ENCODE results near the gene SCGB3A1.

The SCGB3A1 gene, protein sequence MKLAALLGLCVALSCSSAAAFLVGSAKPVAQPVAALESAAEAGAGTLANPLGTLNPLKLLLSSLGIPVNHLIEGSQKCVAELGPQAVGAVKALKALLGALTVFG

DNA sequence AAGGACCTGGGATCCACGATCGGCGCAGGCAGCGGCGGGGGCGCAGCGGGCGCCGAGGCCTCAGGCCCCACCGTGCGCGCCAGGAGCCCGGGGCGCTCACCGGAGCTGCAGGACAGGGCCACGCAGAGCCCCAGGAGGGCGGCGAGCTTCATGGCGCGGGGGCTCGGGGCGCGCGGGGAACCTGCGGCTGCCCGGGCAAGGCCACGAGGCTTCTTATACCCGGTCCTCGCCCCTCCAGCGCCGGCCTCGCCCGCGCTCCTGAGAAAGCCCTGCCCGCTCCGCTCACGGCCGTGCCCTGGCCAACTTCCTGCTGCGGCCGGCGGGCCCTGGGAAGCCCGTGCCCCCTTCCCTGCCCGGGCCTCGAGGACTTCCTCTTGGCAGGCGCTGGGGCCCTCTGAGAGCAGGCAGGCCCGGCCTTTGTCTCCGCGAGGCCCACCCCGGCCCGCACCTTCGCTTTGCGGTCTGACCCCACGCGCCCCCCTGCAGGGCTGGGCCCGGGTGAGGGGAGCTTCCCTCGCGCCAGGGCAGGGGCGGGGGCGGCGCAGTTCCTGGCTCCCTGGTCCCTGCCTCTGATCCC lies at the start of gene SCGB3A1:
Gene SCGB3A1 (minus strand): TSS at position 189 of the 577 bp plus-strand sequence. CDS start 37 bp downstream, at position 152.
- DNase-seq: no peak

DNA sequence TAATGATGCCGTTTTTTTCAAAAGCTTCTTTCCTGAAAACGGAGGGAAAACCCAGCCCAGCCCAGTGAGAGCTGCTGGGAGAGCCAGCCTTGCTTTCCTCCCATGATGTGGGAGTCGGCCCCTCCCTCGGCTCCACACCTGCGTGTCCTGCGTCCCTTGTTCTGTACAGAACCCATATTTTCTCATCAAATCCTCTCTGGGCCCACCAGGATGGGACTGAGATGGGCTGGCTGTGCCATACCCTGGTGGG lies 49.2 kb upstream of the SCGB3A1 start:
- DNase-seq: no peak

DNA sequence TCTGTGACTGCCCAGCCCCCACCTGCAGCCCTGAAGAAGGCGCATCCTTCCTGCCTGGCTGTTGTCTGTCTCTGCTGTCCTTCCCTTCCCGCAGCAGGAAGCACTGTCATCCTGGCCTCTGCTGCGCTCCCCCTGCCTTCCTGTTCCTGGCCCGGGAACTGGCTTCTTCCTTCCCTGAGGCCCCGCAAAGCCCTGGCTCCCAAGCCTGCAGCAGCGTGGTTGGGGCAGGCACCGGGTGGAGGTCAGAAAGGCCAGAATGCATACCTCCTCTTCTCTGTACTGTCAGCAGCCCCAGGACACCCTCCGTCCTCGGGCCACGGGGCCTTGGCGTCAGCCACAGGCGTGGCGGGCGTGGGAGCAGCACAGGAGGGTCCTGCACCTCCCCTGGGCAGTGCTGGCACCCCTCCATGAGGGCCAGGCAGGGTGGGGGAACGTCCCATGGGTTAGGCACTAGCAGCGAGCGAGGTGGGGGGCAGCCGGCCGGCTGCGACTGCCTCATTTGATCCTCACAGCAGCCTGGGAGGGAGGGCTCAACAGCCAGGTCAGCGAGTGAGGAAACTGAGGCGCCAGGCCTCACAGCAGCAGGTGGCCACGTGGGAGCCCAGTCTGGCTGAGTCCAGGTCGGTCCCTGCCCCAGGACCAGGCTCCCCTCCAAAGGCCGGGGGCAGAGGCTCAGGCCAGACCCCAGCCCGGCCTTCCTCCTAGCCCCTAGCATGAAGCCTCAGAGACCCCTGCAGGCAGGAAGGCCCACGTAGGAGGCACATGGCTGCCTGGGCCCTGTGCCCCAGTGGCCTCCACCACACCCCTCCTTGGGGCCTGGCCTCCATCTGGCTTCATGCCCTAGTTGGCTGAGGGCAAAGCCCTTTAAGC lies 48.7 kb upstream of the SCGB3A1 start:
- no peak for DNase-seq

DNA sequence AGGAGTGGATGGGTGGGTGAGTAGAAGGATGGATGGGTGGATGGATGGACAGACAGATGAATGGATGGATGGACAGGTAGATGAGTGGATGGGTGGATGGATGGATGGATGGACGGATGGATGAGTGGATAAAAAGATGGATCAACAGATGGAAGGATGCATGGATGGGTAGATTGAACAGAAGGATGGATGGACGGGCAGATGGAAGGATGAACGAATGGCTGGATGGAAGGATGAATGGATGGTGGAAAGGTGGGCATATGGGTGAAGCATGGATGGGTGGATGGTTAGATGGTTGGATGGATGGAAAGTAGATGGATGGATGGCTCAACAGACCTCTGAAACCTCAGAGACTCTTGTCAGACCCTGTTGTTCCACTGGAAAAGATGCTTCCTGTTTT lies 48.0 kb upstream of the SCGB3A1 start:
- no peak for DNase-seq

DNA sequence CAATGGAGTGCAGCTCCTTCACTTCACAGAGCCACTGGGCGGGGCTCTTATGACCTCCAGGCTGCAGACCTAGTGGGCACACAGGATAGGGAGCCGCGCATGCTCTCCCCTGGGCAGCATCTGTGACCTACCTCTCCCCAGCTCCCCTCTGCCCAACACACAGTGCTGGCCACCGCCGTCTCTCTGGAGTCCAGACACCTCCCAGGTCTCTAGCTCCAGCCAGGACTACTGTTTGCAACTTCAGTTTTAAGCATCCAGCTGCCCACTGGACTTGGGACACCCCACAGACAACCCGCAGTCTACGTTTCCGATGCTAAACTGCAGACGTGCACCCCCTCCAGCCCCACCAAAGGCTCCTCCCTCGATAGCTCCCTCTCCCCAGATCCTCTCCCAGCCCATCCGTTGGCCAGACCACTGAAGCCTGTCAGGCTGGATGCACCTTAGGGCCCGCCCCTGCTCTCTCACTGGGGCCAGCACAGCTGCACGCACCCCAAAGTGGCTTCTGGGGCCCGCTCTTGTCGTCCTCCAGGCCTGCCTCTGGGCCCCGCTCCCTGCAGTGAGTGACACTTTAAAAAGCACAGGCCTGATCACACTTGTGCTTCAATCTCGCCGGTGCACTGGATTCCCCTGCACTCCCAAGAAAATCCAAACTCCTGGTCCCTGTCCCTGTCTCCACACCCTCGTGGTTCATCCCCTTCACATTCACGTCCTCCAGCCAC lies 46.8 kb upstream of the SCGB3A1 start:
- DNase-seq: no peak

DNA sequence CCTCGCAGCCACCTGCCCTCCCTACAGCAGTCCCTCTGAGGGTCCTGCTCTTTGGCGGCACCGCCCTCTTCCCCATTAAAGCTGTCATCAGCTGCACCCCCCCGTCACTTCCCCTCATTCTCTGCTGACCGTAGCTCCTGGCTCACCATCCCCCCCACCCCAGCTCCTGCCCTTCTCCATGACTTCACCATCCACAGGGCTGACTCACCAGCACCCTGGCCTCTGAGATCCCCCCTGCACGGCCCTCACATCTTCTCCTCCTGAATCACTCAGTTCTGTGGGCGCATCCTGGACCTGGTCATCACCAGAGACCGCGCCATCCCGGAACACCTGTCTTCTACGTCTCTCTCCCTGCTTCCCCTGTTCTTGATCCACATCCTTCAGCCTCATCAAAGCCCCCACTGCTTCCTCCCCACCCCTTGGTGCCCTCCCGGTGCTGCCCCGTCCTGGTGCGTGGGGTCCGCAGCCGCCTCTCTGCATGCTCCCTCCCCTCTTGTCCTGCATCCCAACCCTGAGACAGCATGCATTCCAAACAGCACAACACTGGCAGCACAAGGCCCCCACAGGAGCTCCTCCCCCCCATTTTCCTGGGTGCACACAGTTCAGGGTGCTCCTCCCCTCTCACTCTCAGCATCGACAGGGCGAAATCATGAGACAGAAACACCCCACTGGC lies 45.2 kb upstream of the SCGB3A1 start:
- no peak for DNase-seq

DNA sequence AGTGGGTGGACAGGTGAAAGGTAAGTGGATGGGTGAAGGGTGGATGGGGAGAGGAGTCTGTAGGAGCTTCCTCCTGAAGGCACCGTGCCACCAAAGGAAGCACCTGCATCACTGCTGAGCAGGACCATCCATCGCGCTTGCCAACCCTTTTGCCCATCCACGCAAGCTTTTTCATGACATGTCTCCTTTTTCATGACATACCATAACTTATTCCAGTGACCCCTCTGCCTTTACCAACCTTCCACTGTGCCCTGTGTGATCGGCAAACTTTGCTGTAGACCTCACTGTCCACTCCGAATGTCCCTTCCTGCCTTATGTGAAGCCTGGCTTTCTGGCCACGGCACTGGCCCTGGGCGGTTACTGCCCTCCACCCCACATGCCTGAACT lies 44.7 kb upstream of the SCGB3A1 start:
- DNase-seq: no peak

DNA sequence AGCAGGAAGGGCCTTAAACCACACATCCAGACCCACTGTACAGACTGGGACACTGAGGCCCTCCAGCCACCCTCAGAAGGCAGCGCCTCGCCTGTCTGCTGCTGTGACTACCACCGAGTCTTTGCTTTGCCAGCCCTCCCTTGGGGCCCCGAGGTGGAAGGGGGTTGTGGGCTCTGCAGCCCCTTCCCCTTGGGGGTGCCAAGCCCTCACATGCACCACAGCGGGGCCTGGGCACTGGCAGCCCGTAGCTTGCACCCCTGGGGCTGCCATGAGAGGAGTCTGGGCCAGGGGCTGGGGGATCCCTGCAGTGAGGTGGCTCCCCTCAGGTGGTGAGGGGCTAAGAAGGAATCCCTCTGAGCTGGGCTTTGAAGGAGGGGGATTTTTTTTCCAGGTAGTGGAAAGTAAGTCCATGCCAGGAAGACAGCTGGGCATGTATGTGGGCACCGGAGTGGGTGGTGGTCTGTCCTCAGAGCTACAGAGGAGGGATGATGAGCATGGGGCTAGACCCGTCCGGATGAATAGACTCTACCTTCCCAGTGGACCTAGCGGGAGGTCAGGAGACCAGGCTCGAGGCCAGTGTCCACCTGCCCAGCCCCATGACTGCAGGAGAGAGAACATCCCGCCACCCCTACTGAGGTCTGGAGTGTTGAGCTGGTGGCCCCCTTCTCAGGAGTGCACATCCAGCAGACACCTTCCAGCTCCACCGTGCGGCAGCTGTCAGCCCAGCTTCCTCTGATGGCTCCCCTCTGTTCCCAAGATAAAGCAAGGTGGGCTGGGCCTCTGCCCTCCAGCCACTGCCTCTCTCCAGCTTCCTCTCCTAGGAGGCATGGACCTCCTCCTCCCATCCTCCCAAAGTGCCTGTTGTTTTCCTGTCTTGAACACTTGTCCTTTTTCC lies 42.2 kb upstream of the SCGB3A1 start:
- DNase-seq: no peak

DNA sequence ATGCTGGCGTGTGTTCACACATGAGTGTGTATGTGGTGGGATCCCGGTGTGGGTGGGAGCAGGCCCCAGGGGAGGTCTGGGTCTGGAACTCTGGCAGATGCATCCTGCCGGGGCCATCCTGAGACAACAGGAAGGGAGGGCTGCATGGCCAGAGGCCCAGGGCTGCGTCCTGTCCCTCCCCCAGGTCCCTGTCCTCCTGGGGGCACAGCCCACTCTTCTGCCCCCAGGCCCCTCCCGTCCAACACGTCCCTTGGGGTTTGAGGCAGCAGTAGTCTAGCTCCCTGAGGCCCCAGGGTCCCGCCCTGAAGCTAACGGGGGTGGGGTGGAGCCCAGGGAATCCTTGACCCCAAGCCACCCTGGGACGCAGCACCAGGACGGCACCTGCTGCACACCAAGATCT lies 41.5 kb upstream of the SCGB3A1 start:
- no peak for DNase-seq

DNA sequence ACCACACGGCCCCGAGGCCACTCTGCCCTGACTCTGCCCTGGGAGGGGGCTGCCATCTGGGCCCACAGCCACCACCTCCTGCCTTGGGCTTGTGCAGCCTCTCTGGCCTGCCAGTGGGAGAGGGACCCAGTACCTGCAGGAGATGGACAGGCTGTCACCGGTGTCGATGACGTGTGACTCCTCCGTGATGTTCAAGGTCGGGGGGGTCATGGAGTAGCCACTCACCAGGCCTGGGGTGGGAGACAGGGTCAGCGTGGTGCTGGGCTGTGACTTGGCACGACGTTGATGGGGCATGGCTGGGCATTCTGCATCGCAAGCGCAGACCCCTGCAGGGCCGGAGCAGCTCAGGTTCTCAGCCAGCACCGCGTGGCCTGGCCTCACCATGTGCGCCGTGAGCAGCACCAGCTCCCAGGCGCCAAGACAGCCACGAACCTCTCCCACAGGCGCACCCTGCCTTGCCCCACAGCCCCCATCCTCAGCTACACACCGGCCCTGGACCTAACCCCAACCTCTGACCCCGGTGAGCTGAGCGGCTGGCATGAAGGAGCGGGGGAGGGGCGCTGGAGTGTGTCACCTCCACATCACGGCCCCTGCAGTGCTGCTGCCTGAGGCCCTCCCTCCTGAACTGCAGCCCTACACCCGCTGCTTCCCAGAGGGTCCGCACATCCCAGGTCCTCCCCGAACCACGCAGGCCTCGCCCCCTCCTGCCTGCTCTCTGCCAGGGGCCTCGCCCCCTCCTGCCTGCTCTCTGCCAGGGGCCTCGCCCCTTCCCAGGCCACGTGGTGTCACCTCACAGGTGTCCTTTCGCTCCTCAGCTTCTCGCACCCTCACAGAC lies 40.5 kb upstream of the SCGB3A1 start:
- no peak for DNase-seq

DNA sequence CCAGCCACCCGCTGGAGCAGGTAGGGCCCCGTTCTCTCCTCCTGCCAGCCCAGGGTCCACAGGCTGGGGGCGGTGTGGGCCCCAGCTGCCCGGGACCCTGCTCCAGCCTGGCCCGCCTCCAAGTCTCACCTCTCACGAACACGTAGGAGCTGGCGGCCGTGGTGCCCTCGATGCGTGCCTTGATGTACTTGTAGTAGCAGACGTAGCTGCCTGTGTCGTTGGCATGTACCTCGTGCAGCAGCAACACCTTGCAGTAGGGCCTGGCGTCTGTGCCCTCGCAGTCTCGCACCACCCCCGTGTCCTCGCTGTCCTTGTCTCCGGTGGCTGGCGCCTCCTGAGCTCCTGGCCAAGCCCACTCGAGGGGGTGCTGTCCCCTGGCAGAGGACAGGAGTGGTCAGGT lies 39.1 kb upstream of the SCGB3A1 start:
- DNase-seq: no peak

DNA sequence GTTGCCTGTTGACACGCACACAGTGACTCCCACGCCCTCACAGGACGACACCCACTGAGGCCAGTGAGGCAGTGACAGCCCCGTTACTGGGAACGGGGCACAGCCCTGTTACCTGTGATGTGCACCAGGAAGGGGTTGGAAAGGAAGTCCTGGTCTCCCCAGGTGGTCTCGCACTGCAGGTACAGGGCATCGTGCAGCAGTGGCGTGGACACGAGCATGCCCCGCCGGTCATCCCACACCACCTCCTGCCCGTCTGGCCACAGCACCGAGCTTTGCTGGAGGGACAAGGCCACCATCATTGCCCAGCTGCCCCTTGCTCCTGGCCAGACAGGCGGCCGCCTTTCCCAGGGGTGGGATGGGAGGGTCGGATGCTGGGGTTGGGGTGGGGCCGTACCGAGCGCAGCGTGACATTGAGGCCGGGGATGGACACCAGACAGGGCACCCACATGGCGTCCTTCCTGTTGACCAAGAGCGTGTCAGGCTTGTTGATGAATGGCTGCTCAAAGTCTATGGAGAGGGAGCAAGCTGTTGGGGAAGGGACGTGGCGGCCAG lies 38.6 kb upstream of the SCGB3A1 start:
- no peak for DNase-seq

DNA sequence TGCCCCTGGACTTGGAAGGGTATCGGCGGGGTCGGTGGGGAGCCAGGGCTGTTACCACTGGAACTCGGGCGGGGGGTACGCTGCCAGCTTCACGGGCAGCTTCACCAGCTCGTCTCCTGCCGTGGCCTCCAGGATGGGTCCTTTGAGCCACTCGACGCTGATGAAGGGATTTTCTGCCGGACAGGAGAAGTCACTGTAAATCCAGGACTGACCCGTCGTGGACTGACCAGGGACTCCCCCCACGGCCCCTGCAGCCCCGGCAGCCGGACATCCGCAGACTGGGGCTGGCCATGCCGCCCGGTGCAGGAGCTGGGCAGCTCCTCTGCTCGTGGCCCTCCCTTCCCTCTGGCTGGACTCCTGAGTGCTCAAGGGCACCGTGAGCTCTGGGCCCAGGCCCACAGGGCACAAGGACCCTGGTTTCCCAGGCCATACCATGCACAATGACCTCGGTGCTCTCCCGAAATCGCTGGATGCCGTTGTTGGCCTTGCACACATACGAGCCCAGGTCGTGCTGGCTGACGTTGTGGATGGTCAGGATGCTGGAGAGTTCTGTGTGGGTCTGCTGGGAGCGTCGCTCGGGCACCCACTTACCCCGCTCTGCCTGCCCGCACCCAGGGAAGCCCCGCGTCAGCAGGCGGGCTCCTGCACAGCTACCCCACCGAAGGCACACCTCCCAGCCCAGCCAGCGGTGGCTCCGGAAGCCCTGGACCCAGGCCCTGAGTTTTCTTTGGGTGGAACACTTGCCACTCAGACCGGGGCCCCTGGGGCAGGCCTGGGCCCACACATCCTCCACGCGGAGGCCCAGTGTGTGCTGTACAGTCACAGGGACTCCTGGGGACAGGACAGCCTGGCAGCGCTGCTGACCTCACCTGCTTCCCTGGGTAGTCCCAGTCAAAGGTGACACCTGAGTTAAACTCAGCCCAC lies 37.8 kb upstream of the SCGB3A1 start:
- DNase-seq: no peak

DNA sequence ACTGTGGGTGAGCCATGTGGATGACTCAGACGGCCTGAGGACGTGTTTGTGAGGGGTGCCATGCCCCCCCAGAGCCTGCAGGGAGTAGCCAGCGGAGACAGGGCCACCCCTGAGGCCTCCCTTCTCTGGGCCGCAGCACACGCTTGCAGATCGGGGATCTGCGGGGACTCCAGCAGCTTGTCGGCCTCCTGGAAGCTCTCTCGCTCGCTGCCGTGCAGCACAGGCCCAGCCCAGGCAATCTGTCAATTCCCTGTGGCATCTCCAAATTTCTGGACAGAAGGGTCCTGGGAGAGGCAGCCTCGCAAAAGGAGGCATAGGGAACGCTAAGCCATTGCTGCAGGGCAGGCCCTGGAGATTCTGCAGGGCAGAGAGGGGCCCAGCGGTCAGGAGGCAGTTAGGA lies 36.9 kb upstream of the SCGB3A1 start:
- no peak for DNase-seq

DNA sequence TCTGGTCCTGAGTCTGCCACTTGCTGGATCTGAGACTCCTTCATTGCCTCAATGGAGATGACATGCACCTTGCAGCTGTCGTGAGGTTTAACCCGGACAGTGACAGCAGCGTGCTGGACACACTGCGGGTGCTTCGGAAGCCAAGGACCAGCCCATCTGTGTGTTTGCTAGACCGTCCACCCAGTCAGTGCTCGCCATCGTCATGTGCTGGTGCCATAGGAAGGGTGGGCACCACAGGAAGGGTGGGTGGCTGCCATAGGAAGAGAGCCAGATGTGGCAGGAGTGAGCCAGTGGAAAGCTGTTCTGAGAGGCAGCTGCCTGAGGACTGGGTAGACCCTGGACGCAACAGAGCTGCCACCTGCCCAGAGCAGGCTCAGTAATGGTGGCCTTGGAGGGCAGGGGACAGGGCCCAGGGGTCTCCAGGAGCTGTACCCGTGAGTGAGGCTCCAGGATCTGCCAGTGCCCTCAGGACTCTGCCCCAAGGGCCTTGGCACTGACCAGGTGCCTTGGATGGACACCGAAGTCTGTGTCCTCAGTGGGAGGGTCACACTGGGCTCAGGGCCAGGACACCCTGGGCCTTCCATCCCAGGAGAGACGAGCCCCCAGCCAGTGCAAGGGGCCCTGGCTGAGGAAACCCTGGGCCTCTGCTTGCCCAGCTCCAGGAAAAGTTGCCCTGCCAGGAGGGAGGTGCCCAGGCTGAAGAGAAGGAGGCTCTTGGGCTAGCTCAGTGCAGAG lies 36.3 kb upstream of the SCGB3A1 start:
- DNase-seq: no peak

DNA sequence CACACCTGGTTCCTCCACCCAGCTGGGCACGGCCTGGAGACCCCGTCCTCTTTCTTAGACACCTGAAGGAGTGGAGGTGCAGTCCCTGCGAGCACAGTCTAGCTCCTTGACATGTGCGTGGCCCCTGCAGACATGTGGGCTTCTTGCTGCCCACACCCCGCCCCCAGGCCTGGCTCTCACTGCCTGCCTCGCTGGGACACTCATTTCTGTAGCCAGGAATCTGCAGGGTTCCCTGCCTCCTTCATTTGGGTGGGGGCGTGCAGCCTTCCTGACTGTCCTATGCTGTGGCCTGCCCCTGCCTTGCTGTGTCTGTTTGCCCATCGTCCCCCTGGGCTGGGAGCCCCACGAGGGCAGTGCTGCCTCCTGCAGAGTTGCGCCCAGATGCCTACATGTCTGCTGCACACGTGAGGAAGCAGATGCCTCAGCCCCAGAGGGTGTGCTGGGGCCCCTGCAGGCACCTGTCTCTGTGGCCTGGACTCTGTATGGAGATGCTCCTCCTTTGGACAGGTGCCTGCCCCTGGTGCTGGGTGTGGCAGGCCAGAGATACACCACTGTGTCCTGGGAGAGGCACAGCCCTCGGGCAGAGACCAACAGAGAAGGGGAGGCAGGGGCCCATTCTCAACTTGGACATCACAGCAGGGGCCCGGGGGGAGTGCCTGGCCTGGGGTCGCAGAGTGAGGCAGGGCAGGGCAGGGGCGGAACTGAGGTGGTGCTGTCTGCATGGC lies 35.5 kb upstream of the SCGB3A1 start:
- no peak for DNase-seq

DNA sequence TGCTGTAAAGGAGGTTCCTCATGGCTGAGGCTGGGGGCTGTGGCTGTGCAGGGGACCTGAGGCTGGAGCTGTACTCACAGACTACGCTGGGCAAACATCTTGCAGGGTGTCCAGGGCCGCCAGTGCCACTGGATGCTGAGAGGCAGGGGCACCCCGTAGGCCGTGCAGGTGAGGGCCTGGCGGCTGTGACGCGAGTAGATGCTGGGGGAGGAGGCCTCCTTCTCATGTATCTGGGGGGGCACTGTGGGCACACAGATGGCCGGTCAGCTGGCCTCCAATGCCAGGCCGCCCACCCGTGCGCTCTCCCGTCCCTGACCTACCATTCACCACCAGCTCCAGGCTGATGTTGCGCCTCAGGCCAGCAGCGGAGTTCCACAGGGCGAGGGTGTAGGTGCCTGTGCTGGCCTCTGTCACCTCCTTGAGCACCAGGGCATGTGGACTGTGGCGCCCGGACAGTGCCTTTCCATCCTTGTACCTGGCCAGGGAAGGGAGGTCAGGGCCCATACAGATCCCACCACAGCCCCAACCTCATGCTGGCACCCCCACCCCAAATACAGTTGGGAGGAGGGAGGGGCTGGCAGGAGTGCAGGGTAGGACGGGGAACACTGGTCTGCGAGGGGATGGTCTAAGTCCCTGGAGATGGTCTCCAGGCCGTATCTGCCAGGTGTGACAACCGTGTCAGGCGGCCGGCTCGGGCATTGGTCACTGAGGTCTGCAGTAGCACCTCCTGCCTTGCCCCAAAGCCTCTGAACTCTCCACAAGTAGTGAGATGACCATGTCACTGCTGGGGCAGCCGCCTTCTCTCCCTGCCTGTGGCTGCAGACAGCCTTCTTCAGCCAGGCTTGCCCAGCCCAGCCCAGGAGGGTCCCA lies 34.7 kb upstream of the SCGB3A1 start:
- DNase-seq: no peak

Measured in NK-92 treated with Interleukin-12 subunit alpha and Interleukin-12 subunit beta, amount 100 ng/mL, for 24 hours (cell line).